BE2C (cell line): ENCODE results near the gene DNAJC24.

ENCODE experiments used
- DNase-seq: peaks from one replicate; pipeline ENCODE4 v3.0.0-alpha.2; 2020
- H3K27me3 ChIP-seq: fragments of 250-450 bp; sonication (Bioruptor Pico); 2 replicates; pipeline ENCODE4 v1.5.1; 2020; ENCODE audit warnings: mild to moderate bottlenecking
- H3K36me3 ChIP-seq: fragments of 250-450 bp; sonication (Bioruptor Pico); 2 replicates; pipeline ENCODE4 v1.5.1; 2020; ENCODE audit warnings: mild to moderate bottlenecking
- H3K4me1 ChIP-seq: fragments of 250-450 bp; sonication (Bioruptor Pico); 2 replicates; pipeline ENCODE4 v1.5.1; 2020
- H3K4me3 ChIP-seq: 2 replicates; pipeline ENCODE4 v1.5.1; 2011; ENCODE audit warnings: low read depth, low read length
- H3K9me3 ChIP-seq: fragments of 250-450 bp; sonication (Bioruptor Pico); 2 replicates; pipeline ENCODE4 v1.5.1; 2020
- TF ChIP-seq, protein P1 (sequence below): IDR thresholded peaks from 2 replicates; pipeline ENCODE4 v1.5.1; 2012; ENCODE audit warnings: mild to moderate bottlenecking, low read depth, low read length

The DNAJC24 gene

DNA sequence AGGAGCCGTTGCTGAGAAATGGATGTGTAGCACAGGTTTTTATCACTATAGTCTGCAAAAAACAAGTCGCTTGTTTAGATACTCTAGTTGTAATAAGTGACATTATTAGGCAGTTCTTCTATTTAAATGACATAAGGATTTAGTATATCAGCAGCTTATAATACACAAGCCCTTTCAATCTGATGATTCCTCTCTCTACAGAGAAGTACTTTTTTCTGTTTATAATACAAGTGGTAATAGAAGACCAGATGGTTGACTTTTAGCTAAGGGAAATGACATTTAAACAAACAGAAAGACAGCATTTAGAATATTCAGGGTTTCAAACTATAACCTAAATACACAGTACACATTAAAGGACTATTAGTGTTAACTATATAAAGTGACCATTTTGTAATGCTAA is 79.4 kb downstream of the DNAJC24 start:
- Histone ChIP-seq H3K36me3 (no peaks in the 10 kb centered on the region), H3K4me1 (no peaks in the 10 kb centered on the region), H3K4me3 (no peak overlapping the region), H3K9me3 (no peaks in the 10 kb centered on the region), H3K27me3 (no peaks in the 10 kb centered on the region)
- TF ChIP-seq, protein P1, sequence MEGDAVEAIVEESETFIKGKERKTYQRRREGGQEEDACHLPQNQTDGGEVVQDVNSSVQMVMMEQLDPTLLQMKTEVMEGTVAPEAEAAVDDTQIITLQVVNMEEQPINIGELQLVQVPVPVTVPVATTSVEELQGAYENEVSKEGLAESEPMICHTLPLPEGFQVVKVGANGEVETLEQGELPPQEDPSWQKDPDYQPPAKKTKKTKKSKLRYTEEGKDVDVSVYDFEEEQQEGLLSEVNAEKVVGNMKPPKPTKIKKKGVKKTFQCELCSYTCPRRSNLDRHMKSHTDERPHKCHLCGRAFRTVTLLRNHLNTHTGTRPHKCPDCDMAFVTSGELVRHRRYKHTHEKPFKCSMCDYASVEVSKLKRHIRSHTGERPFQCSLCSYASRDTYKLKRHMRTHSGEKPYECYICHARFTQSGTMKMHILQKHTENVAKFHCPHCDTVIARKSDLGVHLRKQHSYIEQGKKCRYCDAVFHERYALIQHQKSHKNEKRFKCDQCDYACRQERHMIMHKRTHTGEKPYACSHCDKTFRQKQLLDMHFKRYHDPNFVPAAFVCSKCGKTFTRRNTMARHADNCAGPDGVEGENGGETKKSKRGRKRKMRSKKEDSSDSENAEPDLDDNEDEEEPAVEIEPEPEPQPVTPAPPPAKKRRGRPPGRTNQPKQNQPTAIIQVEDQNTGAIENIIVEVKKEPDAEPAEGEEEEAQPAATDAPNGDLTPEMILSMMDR = no peak
- no peak for DNase-seq

GRCh38 chr11:31450841-31451240 is 81.2 kb downstream of the DNAJC24 start:
- Histone ChIP-seq H3K9me3 (no peaks in the 10 kb centered on the region), H3K27me3 (no peaks in the 10 kb centered on the region)
- DNase-seq = no peak

DNA sequence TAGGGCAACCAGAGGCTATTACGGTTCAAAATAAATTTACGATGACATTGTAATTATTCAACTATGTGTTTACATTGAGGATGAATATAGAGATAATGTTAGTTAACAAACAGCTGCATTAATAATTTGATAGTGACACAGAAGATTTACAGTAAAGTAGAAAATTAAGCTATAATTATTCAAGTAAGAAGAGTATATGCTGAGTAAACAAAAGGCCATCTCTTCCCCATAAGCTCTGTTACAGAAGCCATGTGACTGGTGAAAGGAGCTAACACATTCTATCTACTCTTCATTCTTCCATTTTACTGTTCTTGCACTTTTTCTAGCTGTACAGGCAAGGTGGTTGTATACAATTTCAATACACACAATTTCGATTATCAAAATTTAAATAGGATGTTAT is 85.5 kb downstream of the DNAJC24 start:
- Histone ChIP-seq H3K27me3 (no peaks in the 10 kb centered on the region), H3K9me3 (no peaks in the 10 kb centered on the region), H3K4me3 (no peak overlapping the region), H3K4me1 (no peaks in the 10 kb centered on the region), H3K36me3 (no peaks in the 10 kb centered on the region)
- TF ChIP-seq, protein P1 = no peak
- no peak for DNase-seq

More at GRCh38 chr11:31450841-31451240, 81.2 kb downstream of the DNAJC24 start:
- Histone ChIP-seq H3K4me1 (no peaks in the 10 kb centered on the region), H3K36me3 (no peaks in the 10 kb centered on the region), H3K4me3 (no peak overlapping the region)
- TF ChIP-seq, protein P1 = no peak

DNA sequence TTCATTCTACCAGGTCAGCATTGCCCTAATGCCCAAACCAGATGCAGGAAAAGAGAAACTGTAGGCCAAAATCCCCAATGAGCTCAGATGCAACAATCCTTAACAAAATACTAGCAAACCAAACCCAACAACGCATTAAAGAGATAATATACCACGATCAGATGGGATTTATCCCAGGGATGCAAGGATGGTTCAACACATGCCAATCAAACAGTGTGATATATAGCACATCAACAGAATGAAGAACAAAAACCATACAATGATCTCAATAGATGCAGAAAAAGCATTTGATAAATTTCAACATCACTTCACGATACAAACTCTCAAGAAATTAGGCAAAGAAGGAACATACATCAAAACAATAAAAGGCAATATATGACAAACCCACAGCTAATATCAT is 94.8 kb downstream of the DNAJC24 start:
- H3K4me3 ChIP-seq = no peak overlapping the region
- H3K36me3 ChIP-seq = no peaks in the 10 kb centered on the region
- H3K9me3 ChIP-seq = no peaks in the 10 kb centered on the region
- no peaks in the 10 kb centered on the region for H3K27me3 ChIP-seq
- H3K4me1 ChIP-seq = no peaks in the 10 kb centered on the region
- no peak for DNase-seq
- TF ChIP-seq, protein P1 = no peak

- Histone ChIP-seq H3K9me3 (no peaks in the 10 kb centered on the region), H3K4me3 (no peak overlapping the region), H3K27me3 (no peaks in the 10 kb centered on the region), H3K4me1 (peaks cover 3% of the 10 kb centered on the region; the same call in 1 of the 2 replicates), H3K36me3 (no peaks in the 10 kb centered on the region)
- TF ChIP-seq, protein P1 = no peak
- DNase-seq = no peak
These were observed 104.4 kb downstream of the DNAJC24 start for GRCh38 chr11:31474083-31474482.

DNA sequence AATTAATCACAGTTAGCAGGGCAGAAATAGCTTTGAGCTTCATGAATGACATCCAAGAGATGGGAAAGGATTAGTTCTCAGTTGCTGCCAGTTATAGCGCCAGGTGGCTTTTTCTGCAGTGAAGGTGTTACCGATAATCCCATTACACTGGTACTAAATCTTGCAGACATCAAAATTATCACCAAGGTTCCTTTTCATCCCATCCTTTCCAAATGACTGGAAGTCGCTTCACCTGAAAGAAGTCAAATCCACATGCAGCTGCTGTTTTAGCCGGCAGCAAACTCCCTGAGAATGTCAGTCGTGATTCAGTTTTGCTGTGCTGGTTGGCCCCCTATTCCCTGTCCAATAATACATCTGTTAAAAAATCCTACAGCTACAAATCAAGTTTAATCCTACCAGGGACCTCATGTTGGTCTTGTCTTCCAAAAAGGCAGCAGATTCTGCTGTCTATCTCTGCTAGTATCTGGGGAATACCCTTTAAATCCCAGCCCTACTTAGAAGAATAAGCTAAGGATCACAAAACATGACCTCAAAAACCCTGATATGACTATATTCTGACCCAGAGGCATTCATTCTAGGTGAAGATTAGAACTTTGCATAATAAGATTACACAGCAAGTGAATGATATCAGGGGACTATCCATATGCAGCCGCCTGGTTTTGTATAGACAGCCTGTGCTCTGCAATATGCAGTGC is 108.0 kb downstream of the DNAJC24 start:
- H3K4me3 ChIP-seq = peak overlapping the region; percentile 16; the same call in 1 of the 2 replicates
- DNase-seq = peak; percentile 32
- no peaks in the 10 kb centered on the region for H3K9me3 ChIP-seq
- peaks cover 7% of the 10 kb centered on the region; the same call in 1 of the 2 replicates for H3K4me1 ChIP-seq
- no peaks in the 10 kb centered on the region for H3K36me3 ChIP-seq
- TF ChIP-seq, protein P1 = no peak
- no peaks in the 10 kb centered on the region for H3K27me3 ChIP-seq
